ENCODE data around the gene PIM2.

PIM2 gene

DNA sequence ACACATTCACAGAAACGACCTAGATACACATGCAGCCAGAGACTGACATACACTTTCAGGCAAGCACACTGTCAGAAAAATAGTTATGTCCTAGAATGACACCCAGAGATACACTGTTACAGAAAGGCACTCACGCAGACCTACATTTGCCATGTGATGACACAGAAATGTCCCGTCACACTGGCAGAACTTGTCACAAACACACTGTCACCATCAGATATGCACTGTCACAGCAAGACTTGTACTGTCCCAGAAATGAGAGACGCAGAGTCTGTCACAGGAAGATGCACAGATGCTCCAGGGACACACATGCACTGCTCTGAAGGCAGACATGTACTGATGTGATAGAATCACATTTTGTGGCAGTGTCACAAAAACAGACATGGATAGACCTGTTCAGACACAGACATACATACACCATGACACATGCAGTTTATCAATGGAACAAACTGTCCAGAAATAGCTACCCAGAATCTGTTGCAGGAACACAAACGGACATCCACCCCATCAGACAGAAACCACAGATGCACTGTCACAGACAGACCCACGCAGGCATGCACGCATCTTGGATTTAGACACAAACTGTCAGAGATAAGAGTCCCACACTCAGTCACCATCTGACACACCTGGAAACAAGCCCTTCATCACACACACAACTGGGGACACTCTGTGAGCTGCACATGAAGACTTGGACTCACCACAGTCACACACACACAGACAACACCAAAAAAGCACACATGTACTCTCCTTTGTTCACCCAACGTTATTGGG is 1.3 kb upstream of the PIM2 start:
- TF ChIP-seq GATA3 (IDR thresholded peaks at IDR 0.05; ENCODE audit: low read depth, low read length) = no peak
- TF ChIP-seq GATA2 (IDR thresholded peaks at IDR 0.05; ENCODE audit: low read depth, low read length) = no peak

- TF ChIP-seq GATA2 (IDR thresholded peaks at IDR 0.05; ENCODE audit: low read depth, low read length) (no peak), GATA3 (IDR thresholded peaks at IDR 0.05; ENCODE audit: low read depth, low read length) (no peak)
Measured at GRCh38 chrX:48919360-48919841, 577 bp upstream of the PIM2 start.

GRCh38 chrX:48918301-48918642 is 552 bp downstream of the PIM2 start:
- TF ChIP-seq GATA3 (IDR thresholded peaks at IDR 0.05; ENCODE audit: low read depth, low read length) (no peak), GATA2 (IDR thresholded peaks at IDR 0.05; ENCODE audit: low read depth, low read length) (no peak)

GRCh38 chrX:48917139-48918001 is 1.5 kb downstream of the PIM2 start:
- TF ChIP-seq GATA2 (IDR thresholded peaks at IDR 0.05; ENCODE audit: low read depth, low read length) (no peak), GATA3 (IDR thresholded peaks at IDR 0.05; ENCODE audit: low read depth, low read length) (no peak)

- TF ChIP-seq GATA2 (IDR thresholded peaks at IDR 0.05; ENCODE audit: low read depth, low read length) (no peak), GATA3 (IDR thresholded peaks at IDR 0.05; ENCODE audit: low read depth, low read length) (no peak)
Measured at GRCh38 chrX:48914593-48915493, 4.0 kb downstream of the PIM2 start.

DNA sequence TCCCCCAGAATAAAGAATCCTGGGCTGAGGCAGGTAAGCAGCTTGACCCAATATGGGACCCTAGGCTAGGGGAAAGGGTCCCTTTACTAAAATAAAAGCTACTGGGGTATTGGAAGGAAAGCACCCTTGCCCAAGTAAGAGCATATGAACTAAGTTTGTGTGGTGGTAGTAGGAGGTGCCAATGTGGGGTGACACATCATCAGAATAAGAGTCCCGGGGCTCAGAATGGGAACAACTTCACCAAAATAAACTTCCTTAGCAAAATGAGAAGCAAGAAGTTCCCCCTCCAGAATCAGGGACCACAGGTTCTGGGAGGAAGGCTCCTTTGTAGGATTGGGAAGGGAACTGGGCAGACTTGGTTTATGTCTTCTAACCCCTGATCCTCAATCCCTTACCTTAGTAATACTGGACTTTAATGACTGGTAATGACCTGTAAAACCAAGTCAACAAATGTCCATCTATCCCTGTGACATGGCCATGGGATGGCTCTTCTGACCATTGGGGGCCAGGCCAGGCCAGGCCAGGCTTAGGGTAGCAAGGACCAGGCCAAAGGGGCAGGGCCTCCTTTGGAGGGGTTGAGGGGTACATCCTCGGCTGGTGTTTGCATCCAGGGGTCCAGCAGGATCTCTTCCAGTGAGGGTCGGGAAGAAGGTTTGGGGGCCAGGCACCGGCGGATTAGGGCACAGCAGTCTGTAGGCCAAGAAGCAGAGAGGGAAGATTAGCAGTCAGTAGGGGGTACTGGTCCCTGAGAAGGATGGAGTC is 5.0 kb downstream of the PIM2 start:
- no peak for TF ChIP-seq GATA2 (IDR thresholded peaks at IDR 0.05; ENCODE audit: low read depth, low read length)
- no peak for TF ChIP-seq GATA3 (IDR thresholded peaks at IDR 0.05; ENCODE audit: low read depth, low read length)

GRCh38 chrX:48911412-48912182 is 7.2 kb downstream of the PIM2 start, which contains the start of gene SLC35A2:
SLC35A2 (minus strand) TSS chrX:48911646; CDS start chrX:48911636, 10 bp downstream.
- TF ChIP-seq GATA2 (IDR thresholded peaks at IDR 0.05; ENCODE audit: low read depth, low read length) (peak; percentile 73), GATA3 (IDR thresholded peaks at IDR 0.05; ENCODE audit: low read depth, low read length) (no peak)

DNA sequence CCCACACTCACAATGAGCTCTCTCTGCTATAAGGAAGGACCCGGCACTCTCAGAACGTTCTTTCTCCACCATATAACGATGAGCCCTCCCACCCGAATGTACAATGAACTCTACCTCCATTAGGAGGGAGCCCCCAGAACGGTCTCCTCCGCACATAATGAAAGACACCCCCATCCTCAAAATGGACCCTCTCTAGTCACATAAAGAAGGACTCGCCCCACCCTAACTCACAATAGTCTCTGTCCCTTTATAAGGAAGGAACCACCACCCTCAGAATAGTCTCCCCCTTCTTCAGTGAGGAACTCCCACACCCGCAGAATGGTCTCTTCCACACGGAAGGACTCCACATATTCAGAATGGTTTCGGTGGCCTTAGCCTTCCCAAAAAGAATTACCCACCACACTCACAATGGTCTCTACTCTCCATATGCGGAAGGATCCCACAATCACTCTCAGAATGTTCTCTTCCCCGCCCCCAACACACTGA is 7.9 kb downstream of the PIM2 start:
- no peak for TF ChIP-seq GATA3 (IDR thresholded peaks at IDR 0.05; ENCODE audit: low read depth, low read length)
- TF ChIP-seq GATA2 (IDR thresholded peaks at IDR 0.05; ENCODE audit: low read depth, low read length) = no peak

DNA sequence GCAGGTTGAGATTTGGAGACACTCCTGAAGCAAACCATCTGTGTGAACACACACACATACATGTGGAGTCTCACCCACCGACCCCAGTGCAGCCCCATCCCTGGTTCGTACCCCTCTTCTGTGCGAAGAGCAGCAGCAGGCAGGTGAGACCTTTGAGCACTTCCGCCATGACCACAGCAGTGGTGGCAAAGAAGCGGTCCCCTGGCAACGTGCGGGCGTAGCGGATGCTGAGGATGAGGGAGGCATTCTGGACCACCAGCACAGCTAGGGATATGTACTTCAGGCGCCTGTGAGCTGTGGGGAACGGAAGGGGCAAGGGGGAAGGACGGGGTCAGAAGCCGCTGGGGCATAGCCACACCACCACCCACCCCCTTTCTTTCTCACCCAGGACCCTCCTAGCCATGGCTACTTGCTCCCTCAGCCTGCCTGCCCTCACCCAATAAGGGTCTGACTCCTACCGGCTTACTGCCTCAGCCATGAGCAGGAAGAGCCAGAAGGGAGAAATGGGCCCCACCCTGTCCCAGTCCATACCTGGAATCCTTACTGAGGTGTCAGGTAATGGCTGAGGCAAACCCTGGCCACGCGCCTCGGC is 9.0 kb downstream of the PIM2 start:
- no peak for TF ChIP-seq GATA2 (IDR thresholded peaks at IDR 0.05; ENCODE audit: low read depth, low read length)
- no peak for TF ChIP-seq GATA3 (IDR thresholded peaks at IDR 0.05; ENCODE audit: low read depth, low read length)

DNA sequence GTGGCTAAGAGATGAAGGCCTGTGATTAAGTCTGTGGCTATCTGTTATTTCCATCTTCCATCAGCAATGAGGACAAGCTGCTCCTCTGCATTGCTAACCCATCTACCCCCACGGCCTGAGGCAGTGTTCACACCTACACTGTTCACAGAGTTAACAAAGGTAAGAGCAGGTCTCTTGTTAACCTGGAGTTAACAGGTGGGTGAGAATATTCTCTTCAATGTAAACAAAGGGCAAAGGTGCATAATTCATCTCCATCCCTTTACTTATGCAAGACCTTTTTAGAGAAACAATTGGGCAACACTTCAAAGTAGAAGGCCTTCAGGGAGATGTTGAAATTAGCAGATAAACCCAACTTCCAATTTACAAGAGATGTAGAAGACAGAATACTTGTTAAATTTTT is 10.2 kb downstream of the PIM2 start:
- no peak for TF ChIP-seq GATA3 (IDR thresholded peaks at IDR 0.05; ENCODE audit: low read depth, low read length)
- TF ChIP-seq GATA2 (IDR thresholded peaks at IDR 0.05; ENCODE audit: low read depth, low read length) = no peak

DNA sequence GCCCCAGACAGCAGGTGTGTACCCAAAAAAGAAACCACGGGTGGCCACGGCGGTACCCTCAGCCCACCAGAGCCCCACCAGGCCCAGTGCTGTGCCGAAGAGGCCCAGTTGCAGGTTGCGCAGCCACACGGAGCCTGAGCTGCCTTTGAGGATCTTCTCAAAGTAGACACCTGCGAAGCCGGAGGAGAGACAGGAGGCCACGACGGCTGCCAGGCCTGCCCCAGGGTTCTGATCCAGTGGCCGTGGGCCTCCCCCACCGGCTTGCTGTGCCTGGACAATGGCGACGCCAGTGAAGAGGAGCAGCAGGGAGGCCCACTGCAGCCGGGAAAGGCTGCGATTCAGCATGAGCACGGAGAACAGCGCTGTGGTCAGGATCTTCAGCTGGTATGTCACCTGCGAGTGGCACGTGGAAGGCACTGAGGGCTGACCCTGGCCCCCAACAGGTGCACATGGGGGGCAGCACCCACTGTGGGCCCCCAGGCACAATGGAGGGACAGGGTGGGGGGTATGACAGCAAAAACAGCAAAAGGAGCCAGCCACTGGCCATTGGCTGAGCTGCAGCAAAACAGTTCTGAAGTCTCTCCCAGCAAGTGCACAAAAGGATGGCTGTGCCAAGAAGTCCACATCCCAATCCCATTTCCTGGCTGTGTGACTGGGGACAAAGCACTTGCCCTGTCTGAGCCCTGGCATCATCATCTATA is 13.6 kb downstream of the PIM2 start:
- TF ChIP-seq GATA2 (IDR thresholded peaks at IDR 0.05; ENCODE audit: low read depth, low read length) = no peak
- TF ChIP-seq GATA3 (IDR thresholded peaks at IDR 0.05; ENCODE audit: low read depth, low read length) = no peak
